SU-DHL-6 (cell line): ENCODE results near the gene MEIKIN.

Experiments
- H2AFZ ChIP-seq: fragments of 200-600 bp; sonication (generic); 2 replicates; pipeline ENCODE4 v1.6.1; 2014; ENCODE audit warnings: low read depth, mild to moderate bottlenecking, moderate library complexity, mixed read lengths, antibody characterized with exemption, low read length; ENCODE audit not compliant: severe bottlenecking
- H3F3A ChIP-seq: fragments of 200-600 bp; shearing (Covaris generic); 2 replicates; pipeline ENCODE4 v1.6.0; 2016; ENCODE audit warnings: antibody characterized with exemption, mild to moderate bottlenecking; ENCODE audit not compliant: insufficient read depth
- H3K27ac ChIP-seq: fragments of 200-600 bp; sonication (generic); 2 replicates; pipeline ENCODE4 v1.5.1; 2016; ENCODE audit warnings: low read depth, mild to moderate bottlenecking, low read length, moderate library complexity, mixed read lengths
- H3K27me3 ChIP-seq: fragments of 200-600 bp; sonication (generic), shearing (Covaris generic); 2 replicates; pipeline ENCODE4 v1.6.0; 2014; ENCODE audit warnings: mild to moderate bottlenecking, low read length
- H3K36me3 ChIP-seq: fragments of 200-600 bp; sonication (generic); 2 replicates; pipeline ENCODE4 v1.6.1; 2014; ENCODE audit warnings: mild to moderate bottlenecking, low read length, mixed read lengths
- H3K4me2 ChIP-seq: fragments of 300-600, 200-600 bp; shearing (Covaris generic), sonication (generic); 2 replicates; pipeline ENCODE4 v1.6.0; 2014; ENCODE audit warnings: low read length, low read depth, mild to moderate bottlenecking; ENCODE audit not compliant: poor library complexity, severe bottlenecking
- H3K4me3 ChIP-seq: fragments of 200-600 bp; sonication (generic); 2 replicates; pipeline ENCODE4 v1.5.1; 2014; ENCODE audit warnings: antibody characterized with exemption, low read length, mild to moderate bottlenecking, mixed read lengths; ENCODE audit not compliant: insufficient read depth, poor library complexity, severe bottlenecking
- H3K79me2 ChIP-seq: fragments of 200-600 bp; sonication (generic); 2 replicates; pipeline ENCODE4 v1.6.1; 2014; ENCODE audit warnings: mild to moderate bottlenecking, low read length, moderate library complexity; ENCODE audit not compliant: insufficient read depth
- H3K9ac ChIP-seq: fragments of 200-600 bp; sonication (generic); 2 replicates; pipeline ENCODE4 v1.7.0; 2014; ENCODE audit warnings: mild to moderate bottlenecking, low read length
- H3K9me2 ChIP-seq: fragments of 200-600 bp; sonication (generic); replicated peaks from 2 replicates; pipeline ENCODE4 v1.6.1; 2014; ENCODE audit warnings: low read length; ENCODE audit not compliant: insufficient read depth
- H3K9me3 ChIP-seq: fragments of 200-600 bp; sonication (generic); 2 replicates; pipeline ENCODE4 v1.6.1; 2014; ENCODE audit warnings: low read length, mixed read lengths; ENCODE audit not compliant: insufficient read depth
- H4K20me1 ChIP-seq: fragments of 200-600 bp; sonication (generic); 2 replicates; pipeline ENCODE4 v1.6.1; 2014; ENCODE audit warnings: low read depth, mild to moderate bottlenecking, antibody characterized with exemption, low read length, moderate library complexity, mixed read lengths
- EZH2phosphoT487 ChIP-seq: fragments of 200-600 bp; sonication (generic), shearing (Covaris generic); conservative IDR thresholded peaks from 2 replicates; pipeline ENCODE4 v1.6.1; 2018; ENCODE audit warnings: mild to moderate bottlenecking, antibody characterized with exemption, low read length, moderate library complexity, mixed read lengths
- TF ChIP-seq, protein P1 (sequence below): fragments of 200-600 bp; sonication (generic); IDR thresholded peaks from one replicate; pipeline ENCODE4 v1.5.1; 2017; ENCODE audit warnings: antibody characterized with exemption, mild to moderate bottlenecking, low read length, moderate library complexity; ENCODE audit not compliant: insufficient read depth, poor library complexity, severe bottlenecking

Gene MEIKIN

DNA sequence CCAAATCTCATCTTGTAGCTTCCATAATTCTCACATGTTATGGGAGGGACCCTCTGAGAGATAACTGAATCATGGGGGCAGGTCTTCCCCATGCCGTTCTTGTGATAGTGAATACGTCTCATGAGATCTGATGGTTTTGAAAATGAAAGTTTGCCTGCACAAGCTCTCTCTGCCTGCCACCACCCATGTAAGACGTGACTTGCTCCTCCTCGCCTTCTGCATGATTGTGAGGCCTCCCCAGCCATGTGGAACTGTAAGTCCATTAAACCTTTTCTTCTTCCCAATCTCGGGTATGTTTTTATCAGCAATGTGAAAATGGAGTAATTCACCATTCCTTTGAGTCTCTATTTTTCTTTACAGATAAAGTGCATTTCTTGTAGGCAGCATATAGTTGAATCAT lies 81.8 kb downstream of the MEIKIN start:
- no peaks in the 10 kb centered on the region for H3F3A ChIP-seq
- H3K9me2 ChIP-seq = no peaks in the 10 kb centered on the region
- no peaks in the 10 kb centered on the region for H3K36me3 ChIP-seq
- no peaks in the 10 kb centered on the region for H3K27me3 ChIP-seq
- peaks cover 14% of the 10 kb centered on the region; the same call in 1 of the 2 replicates for H3K9me3 ChIP-seq
- H3K9ac ChIP-seq = no peak overlapping the region
- no peak for TF ChIP-seq EZH2phosphoT487
- TF ChIP-seq, protein P1, sequence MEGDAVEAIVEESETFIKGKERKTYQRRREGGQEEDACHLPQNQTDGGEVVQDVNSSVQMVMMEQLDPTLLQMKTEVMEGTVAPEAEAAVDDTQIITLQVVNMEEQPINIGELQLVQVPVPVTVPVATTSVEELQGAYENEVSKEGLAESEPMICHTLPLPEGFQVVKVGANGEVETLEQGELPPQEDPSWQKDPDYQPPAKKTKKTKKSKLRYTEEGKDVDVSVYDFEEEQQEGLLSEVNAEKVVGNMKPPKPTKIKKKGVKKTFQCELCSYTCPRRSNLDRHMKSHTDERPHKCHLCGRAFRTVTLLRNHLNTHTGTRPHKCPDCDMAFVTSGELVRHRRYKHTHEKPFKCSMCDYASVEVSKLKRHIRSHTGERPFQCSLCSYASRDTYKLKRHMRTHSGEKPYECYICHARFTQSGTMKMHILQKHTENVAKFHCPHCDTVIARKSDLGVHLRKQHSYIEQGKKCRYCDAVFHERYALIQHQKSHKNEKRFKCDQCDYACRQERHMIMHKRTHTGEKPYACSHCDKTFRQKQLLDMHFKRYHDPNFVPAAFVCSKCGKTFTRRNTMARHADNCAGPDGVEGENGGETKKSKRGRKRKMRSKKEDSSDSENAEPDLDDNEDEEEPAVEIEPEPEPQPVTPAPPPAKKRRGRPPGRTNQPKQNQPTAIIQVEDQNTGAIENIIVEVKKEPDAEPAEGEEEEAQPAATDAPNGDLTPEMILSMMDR = no peak
- no peaks in the 10 kb centered on the region for H3K79me2 ChIP-seq
- no peak overlapping the region for H2AFZ ChIP-seq
- no peak overlapping the region for H3K4me2 ChIP-seq
- H3K27ac ChIP-seq = no peak overlapping the region
- H3K4me3 ChIP-seq = no peak overlapping the region
- H4K20me1 ChIP-seq = no peaks in the 10 kb centered on the region

DNA sequence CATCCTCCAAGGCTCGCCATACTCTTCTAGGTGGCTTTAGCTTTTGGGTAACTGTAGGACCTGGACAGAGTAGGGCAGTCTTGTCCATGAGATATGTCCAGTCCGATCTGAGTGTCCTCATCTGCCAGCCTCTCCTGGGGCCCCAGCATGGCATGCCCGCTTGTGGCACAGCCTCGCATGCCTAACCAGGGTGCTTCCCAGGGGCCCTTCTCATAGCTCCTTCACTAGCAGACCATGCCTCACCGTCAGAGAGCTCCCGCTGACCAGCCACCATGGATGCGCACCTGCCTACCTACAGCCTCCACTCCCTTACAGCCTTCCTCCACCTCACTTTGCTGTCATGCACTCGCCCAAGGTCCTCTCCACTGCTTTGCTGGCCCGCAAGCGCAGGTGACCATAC lies 88.1 kb downstream of the MEIKIN start:
- Histone ChIP-seq H3K79me2 (no peaks in the 10 kb centered on the region), H2AFZ (no peak overlapping the region)

DNA sequence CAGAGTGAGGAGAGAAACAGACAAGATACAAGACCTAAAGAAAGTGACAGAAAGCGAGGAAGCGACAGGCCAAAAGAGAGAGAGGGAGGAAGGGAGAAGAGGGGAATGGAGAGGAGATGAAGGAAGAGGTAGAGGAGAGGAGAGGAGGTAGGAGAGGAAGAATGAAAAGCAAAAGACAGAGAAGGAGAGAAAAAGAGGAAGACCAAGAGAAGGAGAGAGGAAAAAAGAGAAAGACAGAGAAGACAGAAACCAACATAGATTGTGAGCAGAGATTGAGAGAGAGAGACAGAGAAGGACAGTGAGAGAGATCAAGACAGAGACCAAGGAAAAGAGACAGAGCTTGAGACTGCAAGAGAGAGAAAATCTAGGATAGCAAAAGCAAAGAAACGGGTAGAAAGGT lies 90.0 kb downstream of the MEIKIN start:
- Histone ChIP-seq H4K20me1 (no peaks in the 10 kb centered on the region), H3K9me3 (no peaks in the 10 kb centered on the region), H3K4me2 (no peak overlapping the region), H3K27ac (no peak overlapping the region), H3K79me2 (no peaks in the 10 kb centered on the region), H2AFZ (no peak overlapping the region), H3K4me3 (no peak overlapping the region), H3K9ac (no peak overlapping the region), H3F3A (no peaks in the 10 kb centered on the region), H3K9me2 (no peaks in the 10 kb centered on the region), H3K27me3 (no peaks in the 10 kb centered on the region; the same call in 1 of the 2 replicates), H3K36me3 (no peaks in the 10 kb centered on the region)
- TF ChIP-seq EZH2phosphoT487 = no peak
- TF ChIP-seq, protein P1 = no peak

More for the DNA sequence above, 88.1 kb downstream of the MEIKIN start:
- Histone ChIP-seq H3K4me3 (no peak overlapping the region), H3K4me2 (no peak overlapping the region), H3K27ac (no peak overlapping the region), H3F3A (no peaks in the 10 kb centered on the region), H3K9me2 (no peaks in the 10 kb centered on the region), H3K9me3 (no peaks in the 10 kb centered on the region), H3K27me3 (no peaks in the 10 kb centered on the region; the same call in 1 of the 2 replicates), H3K9ac (no peak overlapping the region), H3K36me3 (no peaks in the 10 kb centered on the region), H4K20me1 (no peaks in the 10 kb centered on the region)
- TF ChIP-seq, protein P1 = no peak
- no peak for TF ChIP-seq EZH2phosphoT487
